ENCODE results near the gene ARHGEF28.

GRCh38 chr5:73747696-73748380, 121.8 kb downstream of the ARHGEF28 start:
- no peak for TF ChIP-seq CTCF (IDR thresholded peaks at IDR 0.05)
- no peak for TF ChIP-seq POLR2A (IDR thresholded peaks at IDR 0.05)
